Measurements from ENCODE around the gene GPR132. TPM values are rescaled to one million over a fixed set of nuclear protein-coding genes. Genes with fewer than 3 reads are reported as not detected.

The GPR132 gene
- total and polyA plus RNA-seq, 2 of the 13 experiments (the other 11 are each of a cell fraction or from before 2014, with no cell fraction given): not detected

DNA sequence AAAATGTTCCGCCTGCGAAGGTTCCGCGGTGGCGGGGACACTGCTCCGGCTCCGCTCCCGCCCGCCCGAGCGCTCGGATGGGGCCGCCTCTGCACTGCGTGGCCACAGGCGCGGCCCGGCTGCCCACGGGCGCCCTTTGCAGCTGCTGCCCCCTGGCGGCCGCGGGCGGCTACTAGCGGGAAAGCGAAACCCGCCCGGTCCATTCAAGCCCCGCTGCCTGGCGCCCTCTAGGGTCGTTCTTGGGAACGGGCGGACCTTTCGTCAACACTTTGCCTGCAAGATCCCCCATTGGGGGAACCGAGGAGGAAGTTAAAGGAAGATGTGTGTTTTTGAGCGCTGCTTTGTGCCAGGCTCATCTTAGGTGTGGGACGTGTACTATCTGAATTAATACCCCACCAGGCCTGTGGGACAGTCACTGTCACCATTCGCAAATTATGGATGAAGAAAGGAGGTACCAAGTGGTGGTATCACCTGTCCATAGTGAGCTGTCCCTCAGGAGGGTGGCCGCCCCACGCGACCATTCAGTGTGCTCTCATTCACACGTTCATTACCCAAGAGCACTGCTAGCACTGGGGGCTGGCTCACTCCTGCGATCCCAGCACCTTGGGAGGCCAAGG lies 19.4 kb downstream of the GPR132 start (continued):
- TF ChIP-seq, protein P1, sequence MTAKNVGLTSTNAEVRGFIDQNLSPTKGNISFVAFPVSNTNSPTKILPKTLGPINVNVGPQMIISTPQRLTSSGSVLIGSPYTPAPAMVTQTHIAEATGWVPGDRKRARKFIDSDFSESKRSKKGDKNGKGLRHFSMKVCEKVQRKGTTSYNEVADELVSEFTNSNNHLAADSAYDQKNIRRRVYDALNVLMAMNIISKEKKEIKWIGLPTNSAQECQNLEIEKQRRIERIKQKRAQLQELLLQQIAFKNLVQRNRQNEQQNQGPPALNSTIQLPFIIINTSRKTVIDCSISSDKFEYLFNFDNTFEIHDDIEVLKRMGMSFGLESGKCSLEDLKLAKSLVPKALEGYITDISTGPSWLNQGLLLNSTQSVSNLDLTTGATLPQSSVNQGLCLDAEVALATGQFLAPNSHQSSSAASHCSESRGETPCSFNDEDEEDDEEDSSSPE (CRISPR knock-in tag; IDR thresholded peaks at IDR 0.05): peak; percentile 78
- TF ChIP-seq ZNF720 (CRISPR knock-in tag; IDR thresholded peaks at IDR 0.05): no peak
- TF ChIP-seq EHMT2 (IDR thresholded peaks at IDR 0.05; ENCODE audit: borderline replicate concordance, low read depth, low read length): no peak
- TF ChIP-seq ZBTB7B (CRISPR knock-in tag; IDR thresholded peaks at IDR 0.05): peak; percentile 63
- no peak for TF ChIP-seq NAIF1 (CRISPR knock-in tag; IDR thresholded peaks at IDR 0.05; ENCODE audit: borderline replicate concordance)
- no peak for TF ChIP-seq ELF1 (CRISPR knock-in tag; IDR thresholded peaks at IDR 0.05)
- peak; percentile 68; the same call in 1 of the 2 replicates for TF ChIP-seq IKZF5 (CRISPR knock-in tag; IDR thresholded peaks at IDR 0.05)
- peak in 1 of 2 experiments; percentile 58; a peak in 2 of 4 replicates for TF ChIP-seq KLF16 (CRISPR knock-in tag; IDR thresholded peaks at IDR 0.05)
- TF ChIP-seq, protein P2, sequence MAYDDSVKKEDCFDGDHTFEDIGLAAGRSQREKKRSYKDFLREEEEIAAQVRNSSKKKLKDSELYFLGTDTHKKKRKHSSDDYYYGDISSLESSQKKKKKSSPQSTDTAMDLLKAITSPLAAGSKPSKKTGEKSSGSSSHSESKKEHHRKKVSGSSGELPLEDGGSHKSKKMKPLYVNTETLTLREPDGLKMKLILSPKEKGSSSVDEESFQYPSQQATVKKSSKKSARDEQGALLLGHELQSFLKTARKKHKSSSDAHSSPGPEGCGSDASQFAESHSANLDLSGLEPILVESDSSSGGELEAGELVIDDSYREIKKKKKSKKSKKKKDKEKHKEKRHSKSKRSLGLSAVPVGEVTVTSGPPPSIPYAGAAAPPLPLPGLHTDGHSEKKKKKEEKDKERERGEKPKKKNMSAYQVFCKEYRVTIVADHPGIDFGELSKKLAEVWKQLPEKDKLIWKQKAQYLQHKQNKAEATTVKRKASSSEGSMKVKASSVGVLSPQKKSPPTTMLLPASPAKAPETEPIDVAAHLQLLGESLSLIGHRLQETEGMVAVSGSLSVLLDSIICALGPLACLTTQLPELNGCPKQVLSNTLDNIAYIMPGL (CRISPR knock-in tag; IDR thresholded peaks at IDR 0.05; ENCODE audit: borderline replicate concordance in 1 of 2, low read depth in 1 of 2): peak; percentile 94 to 95
- peak; percentile 84; the same call in 1 of the 2 replicates for TF ChIP-seq CAMTA2 (CRISPR knock-in tag; IDR thresholded peaks at IDR 0.05; ENCODE audit: borderline replicate concordance)
- peak; percentile 77; the same call in 1 of the 2 replicates for TF ChIP-seq FOXO1 (CRISPR knock-in tag; IDR thresholded peaks at IDR 0.05)
- TF ChIP-seq KDM3A (CRISPR knock-in tag; IDR thresholded peaks at IDR 0.05; ENCODE audit: low read depth): 0 out of 2 replicates have a peak, but pooled peaks have one; percentile 65
- 0 out of 2 replicates have a peak, but pooled peaks have one; percentile 43 for TF ChIP-seq ZFX (CRISPR knock-in tag; IDR thresholded peaks at IDR 0.05; ENCODE audit: low read depth)
- TF ChIP-seq ARID5B (CRISPR knock-in tag; IDR thresholded peaks at IDR 0.05): peak; percentile 49; the same call in 1 of the 2 replicates
- 0 out of 2 replicates have a peak, but pooled peaks have one; percentile 32 for TF ChIP-seq PPARG (CRISPR knock-in tag; conservative IDR thresholded peaks at IDR 0.05)
- TF ChIP-seq RBM39 (IDR thresholded peaks at IDR 0.05; ENCODE audit: low read depth, low read length, poor library complexity, severe bottlenecking): no peak
- no peak for TF ChIP-seq MZF1 (CRISPR knock-in tag; IDR thresholded peaks at IDR 0.05; ENCODE audit: borderline replicate concordance)
- peak; percentile 20 for TF ChIP-seq SKI (IDR thresholded peaks at IDR 0.05; ENCODE audit: partially characterized antibody)
- no peak for TF ChIP-seq ZNF224 (CRISPR knock-in tag; IDR thresholded peaks at IDR 0.05)
- peak; percentile 49; the same call in 1 of the 2 replicates for TF ChIP-seq HDAC1 (CRISPR knock-in tag; IDR thresholded peaks at IDR 0.05)
- TF ChIP-seq POGZ (CRISPR knock-in tag; IDR thresholded peaks at IDR 0.05): peak; percentile 32; the same call in 1 of the 2 replicates
- 0 out of 2 replicates have a peak, but pooled peaks have one; percentile 67 for TF ChIP-seq SRY (CRISPR knock-in tag; IDR thresholded peaks at IDR 0.05)

All from HepG2 (cell line).